Thoracic aorta (tissue), 2 donors: ENCODE data around the gene FIGN. TPM values are rescaled to one million over a fixed set of nuclear protein-coding genes. Genes with fewer than 3 reads are reported as not detected.

Experiments
- ATAC-seq: fragments of 150-250 bp; one replicate; pipeline ENCODE4 v1.8.0; 2017; ENCODE audit warnings: low read depth; ENCODE audit not compliant: insufficient number of reproducible peaks, low FRiP score
- DNase-seq: peaks from one replicate; pipeline ENCODE4 v3.0.0-alpha.2; 2020; ENCODE audit warnings: low spot score
- H3K27ac ChIP-seq, 2 donors: fragments of 200-600 bp; sonication (generic); 1 replicate in 1 of 2; 2 replicates in 1 of 2; pipeline ENCODE4 v1.5.1; 2016; ENCODE audit warnings: mild to moderate bottlenecking in 2 of 2, moderate library complexity in 2 of 2
- H3K27me3 ChIP-seq: fragments of 200-600 bp; sonication (generic); replicated peaks from 2 replicates; pipeline ENCODE4 v1.6.0; 2016; ENCODE audit warnings: mild to moderate bottlenecking; ENCODE audit not compliant: insufficient read depth
- H3K36me3 ChIP-seq: fragments of 200-600 bp; sonication (generic); one replicate; pipeline ENCODE4 v1.5.1; 2016
- H3K4me1 ChIP-seq, 2 donors: fragments of 200-600 bp; sonication (generic); 1 replicate in 1 of 2; 2 replicates in 1 of 2; pipeline versions ENCODE4 v1.5.1 to v1.6.0; 2016; ENCODE audit warnings: low read depth in 2 of 2, mild to moderate bottlenecking in 1 of 2; ENCODE audit not compliant: control insufficient read depth in 1 of 2
- H3K4me3 ChIP-seq: fragments of 200-600 bp; sonication (generic); 2 replicates; pipeline ENCODE4 v1.5.1; 2016; ENCODE audit warnings: mild to moderate bottlenecking
- H3K9me3 ChIP-seq: fragments of 200-600 bp; sonication (generic); 2 replicates; pipeline ENCODE4 v1.5.1; 2016
- CTCF ChIP-seq: fragments of 200-600 bp; sonication (generic); IDR thresholded peaks from one replicate; pipeline ENCODE4 v1.5.1; 2019; ENCODE audit warnings: antibody characterized with exemption
- total RNA-seq, 2 donors: library from RNA; depleted of rRNA; stranded (reverse); fragments of >200 nt; gene quantifications; one replicate each; pipeline versions ENCODE4 v1.1.0 to v1.2.3, GENCODE V29; 2016

The FIGN gene
- total RNA-seq, 2 donors from 2014 or later, result 10.8 to 21.2 TPM

DNA sequence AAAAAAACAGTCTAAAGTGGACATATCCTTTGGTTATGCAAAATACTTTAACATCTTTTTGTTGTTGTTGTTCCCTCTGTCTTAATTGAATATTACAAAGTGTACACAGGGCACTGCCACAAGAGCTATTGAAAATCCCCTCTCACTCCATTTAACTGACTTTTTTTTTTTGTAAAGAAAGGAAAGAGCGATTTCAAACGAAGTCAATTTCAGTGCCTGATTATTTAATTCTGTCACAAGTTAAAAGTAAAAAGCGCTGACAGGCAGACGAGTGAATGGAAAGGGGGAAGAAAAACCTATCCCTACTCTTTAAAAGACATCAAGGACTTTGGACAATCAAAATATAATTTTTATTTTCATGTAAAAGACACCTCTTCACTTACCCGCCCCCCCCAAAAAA, 1.9 kb downstream of the FIGN start:
- H3K36me3 ChIP-seq, result no peaks in the 10 kb centered on the region
- H3K27ac ChIP-seq, result peak overlapping the region; percentile 79 to 95
- H3K27me3 ChIP-seq, result no peaks in the 10 kb centered on the region
- no peak for TF ChIP-seq CTCF
- H3K9me3 ChIP-seq, result no peaks in the 10 kb centered on the region
- peak overlapping the region; percentile 91 for H3K4me3 ChIP-seq
- DNase-seq, result no peak
- ATAC-seq, result no peak
- H3K4me1 ChIP-seq, result peaks cover 0 to 8% of the 10 kb centered on the region in 2 donors

- TF ChIP-seq CTCF, result no peak
- no peaks in the 10 kb centered on the region for H3K27me3 ChIP-seq
- H3K4me3 ChIP-seq, result peak overlapping the region; percentile 91
- no peak for DNase-seq
- H3K27ac ChIP-seq, result peak overlapping the region; percentile 79 to 95
- H3K4me1 ChIP-seq, result peaks cover 0 to 13% of the 10 kb centered on the region in 2 donors
- no peaks in the 10 kb centered on the region for H3K36me3 ChIP-seq
- no peak for ATAC-seq
- H3K9me3 ChIP-seq, result no peaks in the 10 kb centered on the region
These were observed 2.4 kb downstream of the FIGN start for GRCh38 chr2:163733301-163733938.

DNA sequence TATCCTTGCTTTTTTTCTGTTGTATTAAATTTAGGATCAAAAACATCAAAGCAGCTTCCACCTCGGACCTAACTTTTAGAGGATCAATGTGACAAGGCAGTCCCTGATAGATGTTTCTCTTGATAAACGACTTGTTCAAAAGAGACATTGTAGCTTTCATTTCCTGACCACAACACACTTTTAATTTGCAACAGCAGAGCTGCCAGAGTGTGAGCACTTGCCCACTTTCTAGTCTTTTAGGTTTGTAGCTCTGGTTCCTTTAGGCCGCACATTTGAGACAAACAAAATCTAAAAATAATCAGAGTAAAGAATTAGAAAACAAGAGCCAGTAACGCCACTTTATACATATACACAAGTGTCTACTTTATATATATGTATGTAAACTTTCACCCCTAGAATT, 3.1 kb downstream of the FIGN start:
- no peak for TF ChIP-seq CTCF
- Histone ChIP-seq H3K4me3 (peak overlapping the region; percentile 91), H3K9me3 (no peaks in the 10 kb centered on the region), H3K27me3 (no peaks in the 10 kb centered on the region), H3K36me3 (no peaks in the 10 kb centered on the region), H3K4me1 (peaks cover 0 to 18% of the 10 kb centered on the region in 2 donors), H3K27ac (peak overlapping the region; percentile 79 to 95)
- DNase-seq (no peak), ATAC-seq (no peak)

DNA sequence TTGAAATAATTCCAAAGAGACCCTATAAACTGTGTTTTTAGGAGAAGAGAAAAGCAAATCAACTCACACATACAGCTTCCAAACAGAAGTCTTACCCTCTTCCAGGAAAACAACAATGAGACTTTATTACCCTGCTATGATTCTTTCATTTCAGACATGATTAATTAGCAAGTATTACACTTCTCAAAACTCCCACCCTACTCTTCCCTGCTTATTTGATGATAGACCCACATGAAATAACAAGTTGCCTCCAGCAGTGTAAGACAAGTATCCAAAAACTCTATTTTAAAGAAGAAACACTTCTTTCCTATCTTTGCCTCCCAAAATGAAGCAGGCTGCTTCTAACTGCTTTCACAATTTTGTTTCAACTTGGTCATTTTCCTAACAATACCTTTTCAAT, 4.1 kb downstream of the FIGN start:
- no peak for DNase-seq
- peak overlapping the region; percentile 91 for H3K4me3 ChIP-seq
- no peak for TF ChIP-seq CTCF
- H3K27me3 ChIP-seq, result no peaks in the 10 kb centered on the region
- H3K4me1 ChIP-seq, result peaks cover 6 to 28% of the 10 kb centered on the region in 2 donors
- no peaks in the 10 kb centered on the region for H3K36me3 ChIP-seq
- peak overlapping the region; percentile 79 to 95 for H3K27ac ChIP-seq
- H3K9me3 ChIP-seq, result no peaks in the 10 kb centered on the region
- no peak for ATAC-seq

- no peaks in the 10 kb centered on the region for H3K36me3 ChIP-seq
- H3K9me3 ChIP-seq, result no peaks in the 10 kb centered on the region
- peak overlapping the region; percentile 91 for H3K4me3 ChIP-seq
- TF ChIP-seq CTCF, result no peak
- H3K27ac ChIP-seq, result peak overlapping the region; percentile 79 to 95
- peaks cover 12 to 39% of the 10 kb centered on the region in 2 donors for H3K4me1 ChIP-seq
- no peaks in the 10 kb centered on the region for H3K27me3 ChIP-seq
- DNase-seq, result no peak
- no peak for ATAC-seq
These were observed 5.3 kb downstream of the FIGN start for GRCh38 chr2:163730556-163730955.
